GM12878 (cell line): ENCODE results near the gene FUT8. TPM values are rescaled to one million over a fixed set of nuclear protein-coding genes. Genes with fewer than 3 reads are reported as not detected.

Source experiments
- ATAC-seq: fragments of 200-7000 bp; cut with Tn5 transposase; 3 replicates; pipeline ENCODE4 v1.9.1; 2020; ENCODE audit warnings: mild to moderate bottlenecking, moderate library complexity
- BruUV-seq: library from RNA; stranded (reverse); fragments of 400-500 nt; replicated peaks from 2 replicates; lab custom pipeline; 2021; lab: Mats Ljungman, UMichigan
- CTCF ChIA-PET: fragments of 300-600 bp; sonication (Branson Sonifier 250); formaldehyde crosslinking; extraction: SDS; loops from one replicate; lab custom pipeline; 2021; ENCODE audit warnings: inconsistent platforms; lab: Yijun Ruan, JAX
- POLR2A ChIA-PET: fragments of 350-600 bp; formaldehyde crosslinking; extraction: SDS; loops from one replicate; lab custom pipeline; 2021; ENCODE audit warnings: inconsistent platforms; lab: Charles Lee
- RAD21 ChIA-PET: fragments of 300-600 bp; sonication (Branson Sonifier 250); formaldehyde crosslinking; loops from one replicate; lab custom pipeline; 2023; ENCODE audit warnings: antibody characterized with exemption; ENCODE audit not compliant: unreplicated experiment; lab: Charles Lee
- SMC1A ChIA-PET: fragments of 300-600 bp; sonication (Branson Sonifier 250); formaldehyde crosslinking; loops from one replicate; lab custom pipeline; 2023; ENCODE audit not compliant: unreplicated experiment, uncharacterized antibody; lab: Charles Lee
- DNase-seq: peaks from one replicate; pipeline ENCODE4 v3.0.0-alpha.2; 2011; ENCODE audit warnings: low read depth, low spot score
- FAIRE-seq: peaks from 3 replicates; lab custom pipeline; 2011; peaks lifted over from hg19 to GRCh38; lab: Jason Lieb, UNC
- H2AFZ ChIP-seq: 2 replicates; pipeline ENCODE4 v1.6.0; 2011; ENCODE audit warnings: low read depth, low read length, control low read depth; ENCODE audit not compliant: control insufficient read depth
- H3K27ac ChIP-seq: 2 replicates; pipeline ENCODE4 v1.5.1; 2011; ENCODE audit warnings: control low read depth; ENCODE audit not compliant: control insufficient read depth, insufficient read depth
- H3K27me3 ChIP-seq, 2 experiments: replicated peaks in 1 of 2; 2 replicates each; pipeline versions ENCODE4 v1.6.0 to v1.6.1; 2011; ENCODE audit warnings: low read length in 1 of 2; ENCODE audit not compliant: control insufficient read depth in 2 of 2, insufficient read depth in 2 of 2
- H3K36me3 ChIP-seq, 2 experiments: 2 replicates each; pipeline ENCODE4 v1.5.1; 2011; ENCODE audit warnings: low read length in 1 of 2; ENCODE audit not compliant: control insufficient read depth in 2 of 2, insufficient read depth in 2 of 2
- H3K4me1 ChIP-seq: 2 replicates; pipeline ENCODE4 v1.6.1; 2011; ENCODE audit warnings: mild to moderate bottlenecking, low read length, moderate library complexity, mixed read lengths; ENCODE audit not compliant: control insufficient read depth, insufficient read depth
- H3K4me2 ChIP-seq: 2 replicates; pipeline ENCODE4 v1.6.0; 2011; ENCODE audit warnings: control low read depth; ENCODE audit not compliant: control insufficient read depth, insufficient read depth
- H3K4me3 ChIP-seq: fragments of 200-600 bp; sonication (generic); 2 replicates; pipeline ENCODE4 v1.5.1; 2016
- H3K79me2 ChIP-seq: 2 replicates; pipeline ENCODE4 v1.6.0; 2011; ENCODE audit warnings: low read length; ENCODE audit not compliant: control insufficient read depth, insufficient read depth
- H3K9ac ChIP-seq: 2 replicates; pipeline ENCODE4 v1.8.0; 2011; ENCODE audit warnings: low read length, control low read depth, mixed read lengths; ENCODE audit not compliant: control insufficient read depth, insufficient read depth
- H3K9me3 ChIP-seq: replicated peaks from 3 replicates; pipeline ENCODE4 v1.5.1; 2011; ENCODE audit warnings: mild to moderate bottlenecking, low read length; ENCODE audit not compliant: control insufficient read depth, insufficient read depth
- H4K20me1 ChIP-seq: 2 replicates; pipeline ENCODE4 v1.6.0; 2011; ENCODE audit not compliant: control insufficient read depth, insufficient read depth
- MEF2B ChIP-seq: fragments of 450-650 bp; IDR thresholded peaks from 2 replicates; pipeline ENCODE4 v1.6.1; 2018; ENCODE audit warnings: mild to moderate bottlenecking, moderate library complexity; ENCODE audit not compliant: partially characterized antibody, poor library complexity, severe bottlenecking
- RAD51 ChIP-seq: fragments of 450-650 bp; IDR thresholded peaks from 2 replicates; pipeline ENCODE4 v1.6.1; 2016; ENCODE audit warnings: moderate library complexity, mild to moderate bottlenecking, inconsistent platforms
- RUNX3 ChIP-seq: IDR thresholded peaks from 2 replicates; pipeline ENCODE4 v1.6.1; 2012; ENCODE audit warnings: low read length, inconsistent platforms
- SMAD5 ChIP-seq: IDR thresholded peaks from 2 replicates; pipeline ENCODE4 v1.6.1; 2016; ENCODE audit warnings: antibody characterized with exemption, low read depth
- WGBS: methylation state at CpG from one replicate; pipeline ENCODE4 v1.1.6; 2016; ENCODE audit warnings: low lambda C conversion rate; ENCODE audit not compliant: insufficient replicate concordance, insufficient coverage; ENCODE audit errors: missing lambda C conversion rate; 5-methylcytosine and 5-hydroxymethylcytosine counted together
- in situ Hi-C: fragments of 300-500 bp; cut with MboI; formaldehyde crosslinking; loops from 9 replicates; pipeline ENCODE4 v1.14.3; 2018; ENCODE audit warnings: mixed read lengths
- intact Hi-C: fragments of 100-400 bp; cut with micrococcal nuclease; formaldehyde crosslinking; loops from one replicate; pipeline ENCODE4 v1.14.2; 2022; ENCODE audit not compliant: unreplicated experiment
- polyA plus RNA-seq, 11 experiments: library from polyadenylated mRNA; depleted of rRNA in 4 of 11; unstranded in 6 of 11; stranded (reverse) in 5 of 11; fragments of >200 nt; fragmentation: Nextera tagmentation in 4 of 11; fragmentation: Illumina TruSeq in 1 of 11; extraction: Ambion mirVana in 4 of 11; extraction: Trizol in 1 of 11; gene quantifications; 1 replicate in 1 of 11; 2 replicates in 10 of 11; pipeline versions ENCODE4 v1.2.1 to v1.2.3, GENCODE V29; 2011 to 2016; ENCODE audit warnings: inconsistent platforms in 2 of 11, missing spikeins in 2 of 11, low read depth in 1 of 11
- total RNA-seq, 4 experiments: library from RNA; depleted of rRNA in 3 of 4; stranded (reverse); fragments of >200 nt in 3 of 4; fragmentation: Illumina TruSeq in 1 of 4; extraction: Trizol in 1 of 4; gene quantifications; 2 replicates each; pipeline versions ENCODE4 v1.2.1 to v1.2.3, GENCODE V29; 2013 to 2021

FUT8 gene
- total and polyA plus RNA-seq, 10 of the 15 experiments (the other 5 are each of a cell fraction or from before 2014, with no cell fraction given) = 21.3 to 106 (median 66.3) TPM

DNA sequence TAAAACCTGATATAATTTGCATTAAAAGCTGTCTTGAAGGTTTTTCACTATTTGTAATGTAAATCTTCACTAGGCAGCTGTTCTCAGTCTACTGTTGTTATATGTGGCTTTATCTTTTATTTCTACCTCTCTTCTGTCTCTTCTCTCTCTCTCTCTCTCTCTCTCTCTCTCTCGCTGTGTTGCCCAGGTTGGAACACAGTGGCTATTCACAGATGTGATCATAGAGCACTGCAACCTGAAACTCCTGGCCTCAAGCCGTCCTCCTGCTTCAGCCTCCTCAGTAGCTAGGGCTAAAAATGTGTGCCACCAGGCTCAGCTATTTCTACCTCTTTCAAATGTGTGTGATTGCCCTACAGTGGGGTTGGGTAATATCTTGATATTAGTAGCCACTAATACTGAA is 21.1 kb downstream of the FUT8 start:
- Histone ChIP-seq H3K9ac (peak overlapping the region; percentile 13), H3K36me3 (no peaks in the 10 kb centered on the region; a peak in 2 of 4 replicates), H3K27ac (peak overlapping the region; percentile 71), H3K27me3 (no peaks in the 10 kb centered on the region), H3K4me2 (peak overlapping the region; percentile 68), H2AFZ (peak overlapping the region; percentile 16), H3K79me2 (peaks cover 90% of the 10 kb centered on the region), H3K9me3 (peaks cover 12% of the 10 kb centered on the region), H3K4me3 (no peak overlapping the region), H4K20me1 (no peaks in the 10 kb centered on the region), H3K4me1 (peaks cover 33% of the 10 kb centered on the region)
- WGBS = 0% methylated on average over 2 of the region's 2 CpGs
- no peak for FAIRE-seq
- intact Hi-C loops (no loop called here), in situ Hi-C loops (no loop called here)
- ChIA-PET CTCF (interaction anchor here (0.6 to 2.2 kb wide), 13 partner anchors 10 to 527 kb away, joined by 3 to 11 read pairs (median 4); partner anchors contain the start of gene FUT8), RAD21 (interaction anchor here (0.8 to 1.9 kb wide), 7 partner anchors 10 to 388 kb away, joined by 3 to 13 read pairs (median 4); no protein-coding TSS in a partner anchor), SMC1A (interaction anchor here (0.7 to 2.3 kb wide), 12 partner anchors 10 to 391 kb away, joined by 3 to 19 read pairs (median 4); no protein-coding TSS in a partner anchor), POLR2A (interaction anchor here (0.5 to 0.8 kb wide), 2 partner anchors 13 to 26 kb away, joined by 4 read pairs; no protein-coding TSS in a partner anchor)
- no TSS peak for BruUV-seq
- DNase-seq = no peak
- ATAC-seq = peak; percentile 56
- TF ChIP-seq RUNX3 = 0 out of 2 replicates have a peak, but pooled peaks have one; percentile 9
- no peak for TF ChIP-seq RAD51

DNA sequence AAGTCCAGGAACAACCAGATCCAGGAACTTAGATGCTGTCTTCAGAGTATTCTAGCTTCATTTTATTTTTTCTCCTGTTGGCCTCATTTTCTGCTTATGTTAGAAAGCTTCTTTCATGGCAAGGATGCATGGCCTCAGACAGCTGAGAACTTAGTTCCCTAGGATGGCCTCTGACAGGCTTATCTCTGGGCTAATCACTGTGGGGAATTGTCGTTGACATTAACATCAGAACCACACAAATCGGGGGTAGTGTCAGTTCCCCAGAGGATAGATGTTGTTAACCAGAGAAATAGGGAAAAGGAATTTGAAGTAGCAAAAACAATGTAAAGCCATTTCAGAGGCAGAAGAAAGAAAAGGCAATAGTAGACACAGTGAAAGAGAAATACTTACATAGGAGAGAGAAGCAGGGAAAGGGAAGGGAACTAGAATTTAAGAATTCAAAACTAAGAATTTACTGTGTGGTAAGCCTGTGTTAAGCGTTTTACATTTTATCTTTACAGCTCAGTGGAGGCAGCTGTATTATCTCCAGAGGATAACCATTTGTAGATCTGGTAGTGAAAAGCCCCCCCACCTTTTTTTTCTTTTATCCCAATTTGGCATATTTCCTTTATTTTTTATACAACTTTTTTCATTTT is 21.8 kb downstream of the FUT8 start:
- BruUV-seq = no TSS peak
- peak overlapping the region; percentile 71 for H3K27ac ChIP-seq

More for the DNA sequence above, 21.8 kb downstream of the FUT8 start:
- Histone ChIP-seq H3K9me3 (peaks cover 12% of the 10 kb centered on the region), H3K79me2 (peaks cover 91% of the 10 kb centered on the region), H2AFZ (peak overlapping the region; percentile 19), H3K4me1 (peaks cover 39% of the 10 kb centered on the region), H3K4me3 (no peak overlapping the region), H3K4me2 (peak overlapping the region; percentile 68; the same call in 1 of the 2 replicates), H4K20me1 (no peaks in the 10 kb centered on the region), H3K36me3 (no peaks in the 10 kb centered on the region; a peak in 2 of 4 replicates), H3K27me3 (no peaks in the 10 kb centered on the region), H3K9ac (no peak overlapping the region)
- intact Hi-C loops = no loop called here
- peak; percentile 24 for TF ChIP-seq MEF2B
- TF ChIP-seq SMAD5 = no peak
- no peak for ATAC-seq
- 5% methylated on average over 3 of the region's 3 CpGs for WGBS
- in situ Hi-C loops = no loop called here
- DNase-seq = no peak
- no peak for FAIRE-seq
- ChIA-PET RAD21 (interaction anchor here (0.8 to 1.9 kb wide), 6 partner anchors 9 to 31 kb away, joined by 3 to 13 read pairs (median 4); no protein-coding TSS in a partner anchor), CTCF (interaction anchor here (0.9 to 2.2 kb wide), 11 partner anchors 9 to 527 kb away, joined by 3 to 11 read pairs (median 4); no protein-coding TSS in a partner anchor), POLR2A (interaction anchor here (0.6 to 0.8 kb wide), 2 partner anchors 9 to 26 kb away, joined by 4 read pairs; no protein-coding TSS in a partner anchor), SMC1A (interaction anchor here (0.7 to 2.3 kb wide), 8 partner anchors 19 to 390 kb away, joined by 3 to 19 read pairs (median 4); no protein-coding TSS in a partner anchor)
